HepG2 (cell line): ENCODE measurements around the gene GSTM1. TPM values are rescaled to one million over a fixed set of nuclear protein-coding genes. Genes with fewer than 3 reads are reported as not detected.
A peak's percentile ranks its signal among the peaks of the same experiment; 100 is the strongest.

Experiments used
- PAF1 ChIP-seq: IDR thresholded peaks from 2 replicates; pipeline ENCODE4 v1.6.1; 2016; ENCODE audit warnings: missing genetic modification reagents, missing compliant biosample characterization
- SMARCE1 ChIP-seq: fragments of 450-650 bp; IDR thresholded peaks from 2 replicates; pipeline ENCODE4 v1.6.1; 2017; ENCODE audit warnings: borderline replicate concordance
- SMC3 ChIP-seq: IDR thresholded peaks from 2 replicates; pipeline ENCODE4 v1.6.1; 2011; ENCODE audit warnings: low read length, improper control_type of control experiment
- SRSF1 ChIP-seq: fragments of 200-400 bp; formaldehyde crosslinking; optimal IDR thresholded peaks from 2 replicates; pipeline ENCODE3; 2017; ENCODE audit warnings: mild to moderate bottlenecking, low read depth, low read length, moderate library complexity
- ZFP36L1 ChIP-seq: sonication (generic); formaldehyde crosslinking; IDR thresholded peaks from 2 replicates; pipeline ENCODE4 v1.8.0; 2022; ENCODE audit warnings: mild to moderate bottlenecking, missing genetic modification reagents, moderate library complexity
- ZNF563 ChIP-seq: sonication (generic); formaldehyde crosslinking; IDR thresholded peaks from 2 replicates; pipeline ENCODE4 v1.8.0; 2022; ENCODE audit warnings: mild to moderate bottlenecking, moderate library complexity, missing genetic modification reagents
- ZNF747 ChIP-seq: sonication (generic); formaldehyde crosslinking; IDR thresholded peaks from 2 replicates; pipeline ENCODE4 v1.8.1; 2023; ENCODE audit warnings: missing genetic modification reagents, mild to moderate bottlenecking, borderline replicate concordance
- ZNF766 ChIP-seq: sonication (generic); formaldehyde crosslinking; IDR thresholded peaks from 2 replicates; pipeline ENCODE4 v1.5.0; 2020; ENCODE audit warnings: missing genetic modification reagents, borderline replicate concordance
- ZNF788 ChIP-seq: sonication (generic); formaldehyde crosslinking; IDR thresholded peaks from 2 replicates; pipeline ENCODE4 v1.5.0; 2020; ENCODE audit warnings: mild to moderate bottlenecking, missing genetic modification reagents, borderline replicate concordance
- ZNF879 ChIP-seq: sonication (generic); formaldehyde crosslinking; IDR thresholded peaks from 2 replicates; pipeline ENCODE4 v1.8.1; 2023; ENCODE audit warnings: missing genetic modification reagents
- polyA plus RNA-seq, 8 experiments: library from polyadenylated mRNA; depleted of rRNA in 3 of 8; stranded (reverse) in 7 of 8; unstranded in 1 of 8; fragments of >200 nt; fragmentation: Illumina TruSeq in 4 of 8; extraction: Trizol in 4 of 8; gene quantifications; 2 replicates each; pipeline versions ENCODE4 v1.2.1 to v1.2.3, GENCODE V29; 2011 to 2016; ENCODE audit warnings: low read depth in 4 of 8, missing spikeins in 1 of 8, mixed read lengths in 1 of 8; ENCODE audit not compliant: insufficient read depth in 1 of 8
- total RNA-seq, 5 experiments: library from RNA; depleted of rRNA; stranded (reverse); fragments of >200 nt; fragmentation: Illumina TruSeq; extraction: Trizol; gene quantifications; 2 replicates each; pipeline ENCODE4 v1.2.3, GENCODE V29; 2016; ENCODE audit warnings: low read depth in 1 of 5
- TF ChIP-seq, protein P1 (sequence below): sonication (generic); formaldehyde crosslinking; IDR thresholded peaks from 2 replicates; pipeline ENCODE4 v1.4.0; 2020; ENCODE audit warnings: low read depth, missing genetic modification reagents
- TF ChIP-seq, protein P2 (sequence below): conservative IDR thresholded peaks from 2 replicates; pipeline ENCODE4 v1.6.1; 2018; ENCODE audit warnings: missing genetic modification reagents
- TF ChIP-seq, protein P3 (sequence below): sonication (generic); formaldehyde crosslinking; IDR thresholded peaks from 2 replicates; pipeline ENCODE4 v1.4.0; 2020; ENCODE audit warnings: missing genetic modification reagents
- TF ChIP-seq, protein P4 (sequence below): sonication (generic); formaldehyde crosslinking; IDR thresholded peaks from 2 replicates; pipeline ENCODE4 v1.5.1; 2020; ENCODE audit warnings: missing genetic modification reagents, mild to moderate bottlenecking, borderline replicate concordance
- TF ChIP-seq, protein P5 (sequence below): sonication (generic); formaldehyde crosslinking; IDR thresholded peaks from 2 replicates; pipeline ENCODE4 v1.9.0; 2022; ENCODE audit warnings: missing genetic modification reagents, mild to moderate bottlenecking, borderline replicate concordance
- TF ChIP-seq, protein P6 (sequence below): IDR thresholded peaks from 2 replicates; pipeline ENCODE4 v1.6.1; 2016; ENCODE audit warnings: missing compliant biosample characterization, missing genetic modification reagents, borderline replicate concordance

The GSTM1 gene
- total and polyA plus RNA-seq, 2 of the 13 experiments (the other 11 are each of a cell fraction or from before 2014, with no cell fraction given) = 0.42 TPM; not detected in 1

DNA sequence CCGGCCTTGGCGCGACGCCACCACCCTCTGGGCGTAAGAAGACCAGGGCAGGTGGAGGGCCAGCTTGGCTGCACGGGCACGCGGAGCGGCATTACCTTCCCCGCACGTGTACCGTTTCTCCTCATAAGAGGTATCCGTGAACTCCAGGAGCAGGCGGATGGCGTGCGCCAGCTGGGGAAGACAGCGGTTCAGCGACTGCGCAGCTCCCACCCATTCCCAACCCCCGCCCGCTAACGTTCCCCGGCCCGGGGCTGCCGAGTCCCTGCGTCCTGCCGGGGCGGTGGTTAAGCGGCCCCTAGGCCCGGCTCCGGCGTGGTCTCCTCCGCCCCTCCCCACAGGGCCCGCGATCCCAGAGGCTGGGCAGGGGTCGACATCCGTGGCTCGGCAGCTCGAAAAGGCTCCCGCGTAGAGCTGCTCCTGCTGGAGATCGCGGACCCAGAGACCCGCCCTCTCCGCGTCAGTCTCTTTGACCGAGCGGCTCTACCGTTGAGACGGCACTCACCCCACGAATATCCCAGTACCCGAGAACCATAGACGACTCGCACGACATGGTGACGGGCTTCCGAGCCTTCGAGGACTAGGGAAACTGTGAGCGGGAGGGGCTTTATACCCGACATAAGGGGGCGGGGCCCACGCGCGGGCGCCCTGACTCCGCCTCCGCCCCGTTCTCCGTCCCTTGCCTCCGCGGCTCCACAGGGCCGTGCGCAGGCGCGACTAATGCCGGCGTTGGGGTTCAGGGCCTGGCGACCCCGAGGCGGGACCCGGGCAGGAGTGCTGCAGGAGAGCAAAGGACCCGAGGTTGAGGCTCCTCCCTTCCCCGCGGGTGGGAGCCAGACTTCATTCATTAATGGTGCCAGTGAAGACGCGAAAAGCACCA lies 52.4 kb downstream of the GSTM1 start (continued):
- TF ChIP-seq ZNF788 (CRISPR knock-in tag) (peak; percentile 68; the same call in 1 of the 2 replicates), PAF1 (CRISPR knock-in tag) (no peak), SMARCE1 (no peak), ZFP36L1 (CRISPR knock-in tag) (0 out of 2 replicates have a peak, but pooled peaks have one; percentile 49), ZNF747 (CRISPR knock-in tag) (peak; percentile 68; the same call in 1 of the 2 replicates), ZNF563 (CRISPR knock-in tag) (0 out of 2 replicates have a peak, but pooled peaks have one; percentile 76), SRSF1 (no peak), SMC3 (no peak), ZNF879 (CRISPR knock-in tag) (0 out of 2 replicates have a peak, but pooled peaks have one; percentile 30), ZNF766 (CRISPR knock-in tag) (no peak)
- TF ChIP-seq, protein P1, sequence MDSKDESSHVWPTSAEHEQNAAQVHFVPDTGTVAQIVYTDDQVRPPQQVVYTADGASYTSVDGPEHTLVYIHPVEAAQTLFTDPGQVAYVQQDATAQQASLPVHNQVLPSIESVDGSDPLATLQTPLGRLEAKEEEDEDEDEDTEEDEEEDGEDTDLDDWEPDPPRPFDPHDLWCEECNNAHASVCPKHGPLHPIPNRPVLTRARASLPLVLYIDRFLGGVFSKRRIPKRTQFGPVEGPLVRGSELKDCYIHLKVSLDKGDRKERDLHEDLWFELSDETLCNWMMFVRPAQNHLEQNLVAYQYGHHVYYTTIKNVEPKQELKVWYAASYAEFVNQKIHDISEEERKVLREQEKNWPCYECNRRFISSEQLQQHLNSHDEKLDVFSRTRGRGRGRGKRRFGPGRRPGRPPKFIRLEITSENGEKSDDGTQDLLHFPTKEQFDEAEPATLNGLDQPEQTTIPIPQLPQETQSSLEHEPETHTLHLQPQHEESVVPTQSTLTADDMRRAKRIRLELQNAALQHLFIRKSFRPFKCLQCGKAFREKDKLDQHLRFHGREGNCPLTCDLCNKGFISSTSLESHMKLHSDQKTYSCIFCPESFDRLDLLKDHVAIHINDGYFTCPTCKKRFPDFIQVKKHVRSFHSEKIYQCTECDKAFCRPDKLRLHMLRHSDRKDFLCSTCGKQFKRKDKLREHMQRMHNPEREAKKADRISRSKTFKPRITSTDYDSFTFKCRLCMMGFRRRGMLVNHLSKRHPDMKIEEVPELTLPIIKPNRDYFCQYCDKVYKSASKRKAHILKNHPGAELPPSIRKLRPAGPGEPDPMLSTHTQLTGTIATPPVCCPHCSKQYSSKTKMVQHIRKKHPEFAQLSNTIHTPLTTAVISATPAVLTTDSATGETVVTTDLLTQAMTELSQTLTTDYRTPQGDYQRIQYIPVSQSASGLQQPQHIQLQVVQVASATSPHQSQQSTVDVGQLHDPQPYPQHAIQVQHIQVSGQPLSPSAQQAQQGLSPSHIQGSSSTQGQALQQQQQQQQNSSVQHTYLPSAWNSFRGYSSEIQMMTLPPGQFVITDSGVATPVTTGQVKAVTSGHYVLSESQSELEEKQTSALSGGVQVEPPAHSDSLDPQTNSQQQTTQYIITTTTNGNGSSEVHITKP = no peak
- TF ChIP-seq, protein P2, sequence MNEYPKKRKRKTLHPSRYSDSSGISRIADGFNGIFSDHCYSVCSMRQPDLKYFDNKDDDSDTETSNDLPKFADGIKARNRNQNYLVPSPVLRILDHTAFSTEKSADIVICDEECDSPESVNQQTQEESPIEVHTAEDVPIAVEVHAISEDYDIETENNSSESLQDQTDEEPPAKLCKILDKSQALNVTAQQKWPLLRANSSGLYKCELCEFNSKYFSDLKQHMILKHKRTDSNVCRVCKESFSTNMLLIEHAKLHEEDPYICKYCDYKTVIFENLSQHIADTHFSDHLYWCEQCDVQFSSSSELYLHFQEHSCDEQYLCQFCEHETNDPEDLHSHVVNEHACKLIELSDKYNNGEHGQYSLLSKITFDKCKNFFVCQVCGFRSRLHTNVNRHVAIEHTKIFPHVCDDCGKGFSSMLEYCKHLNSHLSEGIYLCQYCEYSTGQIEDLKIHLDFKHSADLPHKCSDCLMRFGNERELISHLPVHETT (CRISPR knock-in tag) = no peak
- TF ChIP-seq, protein P3, sequence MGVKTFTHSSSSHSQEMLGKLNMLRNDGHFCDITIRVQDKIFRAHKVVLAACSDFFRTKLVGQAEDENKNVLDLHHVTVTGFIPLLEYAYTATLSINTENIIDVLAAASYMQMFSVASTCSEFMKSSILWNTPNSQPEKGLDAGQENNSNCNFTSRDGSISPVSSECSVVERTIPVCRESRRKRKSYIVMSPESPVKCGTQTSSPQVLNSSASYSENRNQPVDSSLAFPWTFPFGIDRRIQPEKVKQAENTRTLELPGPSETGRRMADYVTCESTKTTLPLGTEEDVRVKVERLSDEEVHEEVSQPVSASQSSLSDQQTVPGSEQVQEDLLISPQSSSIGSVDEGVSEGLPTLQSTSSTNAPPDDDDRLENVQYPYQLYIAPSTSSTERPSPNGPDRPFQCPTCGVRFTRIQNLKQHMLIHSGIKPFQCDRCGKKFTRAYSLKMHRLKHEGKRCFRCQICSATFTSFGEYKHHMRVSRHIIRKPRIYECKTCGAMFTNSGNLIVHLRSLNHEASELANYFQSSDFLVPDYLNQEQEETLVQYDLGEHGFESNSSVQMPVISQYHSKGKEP (CRISPR knock-in tag) = no peak
- TF ChIP-seq, protein P4, sequence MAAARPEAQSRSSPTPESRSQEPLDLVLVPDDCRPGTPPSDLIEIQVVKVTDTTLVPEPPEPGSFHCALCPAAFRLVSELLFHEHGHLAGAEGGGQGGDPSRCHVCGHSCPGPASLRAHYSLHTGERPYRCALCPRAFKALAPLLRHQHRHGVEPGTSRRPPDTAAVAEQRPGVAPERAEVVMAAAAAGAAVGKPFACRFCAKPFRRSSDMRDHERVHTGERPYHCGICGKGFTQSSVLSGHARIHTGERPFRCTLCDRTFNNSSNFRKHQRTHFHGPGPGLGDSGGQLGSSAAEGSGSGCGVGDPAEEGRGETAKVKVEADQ (CRISPR knock-in tag) = no peak
- TF ChIP-seq, protein P5, sequence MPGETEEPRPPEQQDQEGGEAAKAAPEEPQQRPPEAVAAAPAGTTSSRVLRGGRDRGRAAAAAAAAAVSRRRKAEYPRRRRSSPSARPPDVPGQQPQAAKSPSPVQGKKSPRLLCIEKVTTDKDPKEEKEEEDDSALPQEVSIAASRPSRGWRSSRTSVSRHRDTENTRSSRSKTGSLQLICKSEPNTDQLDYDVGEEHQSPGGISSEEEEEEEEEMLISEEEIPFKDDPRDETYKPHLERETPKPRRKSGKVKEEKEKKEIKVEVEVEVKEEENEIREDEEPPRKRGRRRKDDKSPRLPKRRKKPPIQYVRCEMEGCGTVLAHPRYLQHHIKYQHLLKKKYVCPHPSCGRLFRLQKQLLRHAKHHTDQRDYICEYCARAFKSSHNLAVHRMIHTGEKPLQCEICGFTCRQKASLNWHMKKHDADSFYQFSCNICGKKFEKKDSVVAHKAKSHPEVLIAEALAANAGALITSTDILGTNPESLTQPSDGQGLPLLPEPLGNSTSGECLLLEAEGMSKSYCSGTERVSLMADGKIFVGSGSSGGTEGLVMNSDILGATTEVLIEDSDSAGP (CRISPR knock-in tag) = peak; percentile 84; the same call in 1 of the 2 replicates
- TF ChIP-seq, protein P6, sequence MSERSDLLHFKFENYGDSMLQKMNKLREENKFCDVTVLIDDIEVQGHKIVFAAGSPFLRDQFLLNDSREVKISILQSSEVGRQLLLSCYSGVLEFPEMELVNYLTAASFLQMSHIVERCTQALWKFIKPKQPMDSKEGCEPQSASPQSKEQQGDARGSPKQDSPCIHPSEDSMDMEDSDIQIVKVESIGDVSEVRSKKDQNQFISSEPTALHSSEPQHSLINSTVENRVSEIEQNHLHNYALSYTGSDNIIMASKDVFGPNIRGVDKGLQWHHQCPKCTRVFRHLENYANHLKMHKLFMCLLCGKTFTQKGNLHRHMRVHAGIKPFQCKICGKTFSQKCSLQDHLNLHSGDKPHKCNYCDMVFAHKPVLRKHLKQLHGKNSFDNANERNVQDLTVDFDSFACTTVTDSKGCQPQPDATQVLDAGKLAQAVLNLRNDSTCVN (CRISPR knock-in tag) = no peak
